ENCODE measurements around the gene PPP1R12B. TPM values are rescaled to one million over a fixed set of nuclear protein-coding genes. Genes with fewer than 3 reads are reported as not detected.
"Not testable (repeated sequence)": the region's sequence is repeated elsewhere in the genome, so short reads cannot be mapped to it uniquely, and the experiment has no call there.

Gene PPP1R12B
- total RNA-seq, 4 donors from 2014 or later, result 68.1 to 153 (median 116) TPM

- Histone ChIP-seq H3K4me3 (no peak overlapping the region), H3K4me1 (peaks cover 0 to 52% (median 4%) of the 10 kb centered on the region in 4 donors), H3K27ac (peak overlapping the region in 2 of 4 donors; percentile 83 to 88), H3K36me3 (no peaks in the 10 kb centered on the region), H3K27me3 (no peaks in the 10 kb centered on the region), H3K9me3 (no peaks in the 10 kb centered on the region)
- no peak for DNase-seq (ENCODE audit: low spot score in 2 of 2)
- TF ChIP-seq EP300 (IDR thresholded peaks at IDR 0.05) (no peak), CTCF (IDR thresholded peaks at IDR 0.05) (no peak), POLR2A (IDR thresholded peaks at IDR 0.05) (no peak)
Measured at GRCh38 chr1:202547215-202547614, 198.7 kb downstream of the PPP1R12B start.

- Histone ChIP-seq H3K27ac (peak overlapping the region in 1 of 4 donors; percentile 62), H3K4me1 (peaks cover 0 to 67% (median 7%) of the 10 kb centered on the region in 4 donors)
- 55 to 74% methylated on average over 1 of the region's 1 CpG for WGBS, 2 donors
- H3K4me3 ChIP-seq; H3K36me3 ChIP-seq; H3K27me3 ChIP-seq; H3K9me3 ChIP-seq; DNase-seq (ENCODE audit: low spot score in 2 of 2): not testable (repeated sequence)
Measured at GRCh38 chr1:202550088-202550487, 201.6 kb downstream of the PPP1R12B start.

GRCh38 chr1:202551683-202552082 is 203.2 kb downstream of the PPP1R12B start:
- no peaks in the 10 kb centered on the region for H3K27me3 ChIP-seq
- peak overlapping the region in 2 of 4 donors; percentile 41 to 46 for H3K27ac ChIP-seq
- 56 to 60% methylated on average over 3 of the region's 3 CpGs for WGBS, 2 donors
- peaks cover 0 to 51% (median 6%) of the 10 kb centered on the region in 4 donors for H3K4me1 ChIP-seq
- H3K4me3 ChIP-seq, result no peak overlapping the region
- no peaks in the 10 kb centered on the region for H3K36me3 ChIP-seq
- no peaks in the 10 kb centered on the region for H3K9me3 ChIP-seq
- no peak for DNase-seq (ENCODE audit: low spot score in 2 of 2)
- TF ChIP-seq EP300 (IDR thresholded peaks at IDR 0.05) (no peak), CTCF (IDR thresholded peaks at IDR 0.05) (no peak), POLR2A (IDR thresholded peaks at IDR 0.05) (no peak)

- H3K9me3 ChIP-seq; DNase-seq (ENCODE audit: low spot score in 2 of 2); H3K27me3 ChIP-seq; H3K36me3 ChIP-seq; H3K4me3 ChIP-seq: not testable (repeated sequence)
- Histone ChIP-seq H3K4me1 (peaks cover 0 to 52% (median 7%) of the 10 kb centered on the region in 4 donors), H3K27ac (peak overlapping the region in 3 of 4 donors; percentile 34 to 41 (median 35))
Measured at GRCh38 chr1:202552615-202553014, 204.1 kb downstream of the PPP1R12B start.

GRCh38 chr1:202553078-202553477 is 204.6 kb downstream of the PPP1R12B start:
- DNase-seq (ENCODE audit: low spot score in 2 of 2); H3K36me3 ChIP-seq: not testable (repeated sequence)
- 60 to 67% methylated on average over 1 of the region's 1 CpG for WGBS, 2 donors

GRCh38 chr1:202553560-202554038 is 205.1 kb downstream of the PPP1R12B start:
- peak overlapping the region in 3 of 4 donors; percentile 35 to 55 (median 41) for H3K27ac ChIP-seq
- no peaks in the 10 kb centered on the region for H3K9me3 ChIP-seq
- H3K27me3 ChIP-seq, result no peaks in the 10 kb centered on the region
- DNase-seq (ENCODE audit: low spot score in 2 of 2), result peak in 1 of 2 donors; percentile 40
- H3K4me3 ChIP-seq, result no peak overlapping the region
- TF ChIP-seq POLR2A (IDR thresholded peaks at IDR 0.05), result no peak
- TF ChIP-seq EP300 (IDR thresholded peaks at IDR 0.05), result peak in 1 of 2 donors; percentile 45
- no peak for TF ChIP-seq CTCF (IDR thresholded peaks at IDR 0.05)
- H3K36me3 ChIP-seq, result no peaks in the 10 kb centered on the region
- WGBS, 2 donors, result 53 to 56% methylated on average over 3 of the region's 3 CpGs
- H3K4me1 ChIP-seq, result peaks cover 0 to 55% (median 12%) of the 10 kb centered on the region in 4 donors

More at GRCh38 chr1:202553078-202553477, 204.6 kb downstream of the PPP1R12B start:
- H3K4me3 ChIP-seq, H3K9me3 ChIP-seq, H3K27me3 ChIP-seq: not testable (repeated sequence)
- Histone ChIP-seq H3K27ac (peak overlapping the region in 3 of 4 donors; percentile 34 to 41 (median 35)), H3K4me1 (peaks cover 0 to 54% (median 8%) of the 10 kb centered on the region in 4 donors)

GRCh38 chr1:202554619-202555018 is 206.1 kb downstream of the PPP1R12B start:
- not testable (repeated sequence) for H3K9me3 ChIP-seq; H3K27me3 ChIP-seq; H3K36me3 ChIP-seq; DNase-seq (ENCODE audit: low spot score in 2 of 2); H3K4me3 ChIP-seq
- Histone ChIP-seq H3K27ac (peak overlapping the region; percentile 5 to 55 (median 38)), H3K4me1 (peaks cover 0 to 65% (median 13%) of the 10 kb centered on the region in 4 donors)
- 84 to 85% methylated on average over 4 of the region's 4 CpGs for WGBS, 2 donors

GRCh38 chr1:202556037-202556436 is 207.5 kb downstream of the PPP1R12B start:
- not testable (repeated sequence) for H3K9me3 ChIP-seq; H3K36me3 ChIP-seq; DNase-seq (ENCODE audit: low spot score in 2 of 2); H3K4me3 ChIP-seq; H3K27me3 ChIP-seq
- Histone ChIP-seq H3K4me1 (peaks cover 0 to 65% (median 13%) of the 10 kb centered on the region in 4 donors), H3K27ac (peak overlapping the region in 2 of 4 donors; percentile 9 to 37)
- WGBS, 2 donors, result 80 to 87% methylated on average over 4 of the region's 4 CpGs

GRCh38 chr1:202557662-202558061 is 209.2 kb downstream of the PPP1R12B start:
- WGBS, 2 donors, result 68 to 95% methylated on average over 1 of the region's 1 CpG
- H3K9me3 ChIP-seq; H3K36me3 ChIP-seq; DNase-seq (ENCODE audit: low spot score in 2 of 2); H3K4me3 ChIP-seq; H3K27me3 ChIP-seq: not testable (repeated sequence)
- Histone ChIP-seq H3K4me1 (peaks cover 0 to 73% (median 16%) of the 10 kb centered on the region in 4 donors), H3K27ac (peak overlapping the region in 1 of 4 donors; percentile 40)
